B cell (primary cell): ENCODE measurements around the gene CXCL10. TPM values are rescaled to one million over a fixed set of nuclear protein-coding genes. Genes with fewer than 3 reads are reported as not detected.
"Not testable (repeated sequence)": the region's sequence is repeated elsewhere in the genome, so short reads cannot be mapped to it uniquely, and the experiment has no call there.

Experiments
- ATAC-seq: fragments of 200-7000 bp; cut with Tn5 transposase; one replicate; pipeline ENCODE4 v1.10.0; 2021; ENCODE audit warnings: low read depth, mild to moderate bottlenecking, moderate number of reproducible peaks, moderate library complexity
- CTCF ChIA-PET: fragments of 350-600 bp; sonication (Branson Sonifier 250); formaldehyde crosslinking; loops from one replicate; lab custom pipeline; 2021; ENCODE audit warnings: antibody characterized with exemption, inconsistent platforms; lab: Charles Lee
- POLR2A ChIA-PET: fragments of 350-600 bp; sonication (Branson Sonifier 250); formaldehyde crosslinking; loops from one replicate; lab custom pipeline; 2021; ENCODE audit warnings: antibody characterized with exemption; lab: Charles Lee
- DNase-seq: peaks from one replicate; pipeline ENCODE4 v3.0.0; 2013
- H2AFZ ChIP-seq: 2 replicates; pipeline ENCODE4 v1.6.1; 2012; ENCODE audit warnings: mild to moderate bottlenecking, low read depth, low read length; ENCODE audit not compliant: insufficient read depth, poor library complexity, severe bottlenecking
- H3K27ac ChIP-seq, 2 donors: 1 replicate in 1 of 2; 2 replicates in 1 of 2; pipeline ENCODE4 v1.5.1; 2012 to 2013; ENCODE audit warnings: low read length in 2 of 2, mild to moderate bottlenecking in 2 of 2, moderate library complexity in 1 of 2
- H3K27me3 ChIP-seq, 4 experiments: fragments of 200-600 bp in 1 of 4; sonication (generic) in 1 of 4; replicated peaks in 1 of 4; 1 replicate in 2 of 4; 2 replicates in 2 of 4; pipeline versions ENCODE4 v1.6.1 to v1.7.0; 2013 to 2016; ENCODE audit warnings: low read length in 3 of 4, mild to moderate bottlenecking in 2 of 4, mixed read lengths in 1 of 4, moderate library complexity in 1 of 4; ENCODE audit not compliant: insufficient read depth in 4 of 4, control insufficient read depth in 3 of 4; ENCODE audit errors: control extremely low read depth in 1 of 4
- H3K36me3 ChIP-seq, 2 experiments: replicated peaks in 1 of 2; 1 replicate in 1 of 2; 2 replicates in 1 of 2; pipeline versions ENCODE4 v1.6.1 to v1.7.1; 2013; ENCODE audit warnings: low read length in 1 of 2; ENCODE audit not compliant: insufficient read depth in 2 of 2, control insufficient read depth in 1 of 2; ENCODE audit errors: control extremely low read depth in 1 of 2, extremely low read depth in 1 of 2
- H3K4me1 ChIP-seq, 2 donors: fragments of 200-600 bp in 1 of 2; sonication (generic) in 1 of 2; 1 replicate in 1 of 2; 2 replicates in 1 of 2; pipeline versions ENCODE4 v1.5.1 to v1.6.1; 2013 to 2017; ENCODE audit warnings: low read length in 2 of 2; ENCODE audit not compliant: control insufficient read depth in 2 of 2, insufficient read depth in 2 of 2
- H3K4me2 ChIP-seq: replicated peaks from 2 replicates; pipeline ENCODE3; 2012; ENCODE audit warnings: mild to moderate bottlenecking, low read depth, low read length; ENCODE audit not compliant: poor library complexity, severe bottlenecking
- H3K4me3 ChIP-seq, 5 experiments: fragments of 200-600 bp in 1 of 5; sonication (generic) in 1 of 5; 1 replicate in 3 of 5; 2 replicates in 2 of 5; pipeline versions ENCODE4 v1.5.1 to v1.7.0; 2011 to 2016; ENCODE audit warnings: low read length in 4 of 5, mild to moderate bottlenecking in 4 of 5, low read depth in 2 of 5, control low read depth in 1 of 5, moderate library complexity in 1 of 5; ENCODE audit not compliant: insufficient read depth in 1 of 5; ENCODE audit errors: control extremely low read depth in 1 of 5, extremely low read depth in 1 of 5
- H3K79me2 ChIP-seq: fragments of 200-600 bp; sonication (generic); one replicate; pipeline ENCODE4 v1.6.0; 2016; ENCODE audit warnings: low read length; ENCODE audit not compliant: control insufficient read depth, insufficient read depth
- H3K9ac ChIP-seq: fragments of 200-600 bp; sonication (generic); 2 replicates; pipeline ENCODE4 v1.6.1; 2017; ENCODE audit warnings: mild to moderate bottlenecking, low read length, moderate library complexity
- H3K9me3 ChIP-seq, 3 donors: one replicate each; pipeline versions ENCODE4 v1.6.1 to v1.7.1; 2013; ENCODE audit warnings: low read length in 2 of 3; ENCODE audit not compliant: control insufficient read depth in 2 of 3, insufficient read depth in 1 of 3; ENCODE audit errors: control extremely low read depth in 1 of 3
- H4K20me1 ChIP-seq: 2 replicates; pipeline ENCODE4 v1.6.0; 2012; ENCODE audit warnings: mild to moderate bottlenecking, low read length; ENCODE audit not compliant: insufficient read depth, control insufficient read depth, poor library complexity, severe bottlenecking
- H3K27ac Mint-ChIP-seq: one replicate; pipeline ENCODE4 v1.8.0; 2021; ENCODE audit warnings: mixed read lengths
- H3K27me3 Mint-ChIP-seq: one replicate; pipeline ENCODE4 v1.8.0; 2021; ENCODE audit warnings: mixed read lengths
- H3K4me1 Mint-ChIP-seq: one replicate; pipeline ENCODE4 v1.8.0; 2021; ENCODE audit warnings: mixed read lengths
- H3K4me3 Mint-ChIP-seq: one replicate; pipeline ENCODE4 v1.8.0; 2021; ENCODE audit warnings: mixed read lengths
- H3K9me3 Mint-ChIP-seq: one replicate; pipeline ENCODE4 v1.8.0; 2022; ENCODE audit warnings: mixed read lengths; ENCODE audit not compliant: insufficient read depth
- EZH2 ChIP-seq: IDR thresholded peaks from 2 replicates; pipeline ENCODE4 v1.6.1; 2012; ENCODE audit warnings: borderline replicate concordance, low read depth, mild to moderate bottlenecking, moderate library complexity, low read length; ENCODE audit not compliant: insufficient read depth, poor library complexity, severe bottlenecking
- WGBS: methylation state at CpG from one replicate; pipeline ENCODE4 v1.1.5; 2013; ENCODE audit warnings: missing lambda C conversion rate; ENCODE audit not compliant: insufficient coverage; 5-methylcytosine and 5-hydroxymethylcytosine counted together
- intact Hi-C: fragments of 100-400 bp; cut with micrococcal nuclease; formaldehyde crosslinking; loops from one replicate; pipeline ENCODE4 v1.10.0; 2022
- polyA plus RNA-seq: library from polyadenylated mRNA; depleted of rRNA; stranded (reverse); fragments of >200 nt; gene quantifications from 2 replicates; pipeline ENCODE4 v1.2.3, GENCODE V29; 2012
- total RNA-seq, 2 donors: library from RNA; stranded (reverse); fragments of 120-200 nt in 1 of 2; gene quantifications; 1 replicate in 1 of 2; 2 replicates in 1 of 2; pipeline versions ENCODE4 v1.2.3 to v1.2.4, GENCODE V29; 2013 to 2022
- TF ChIP-seq, protein P1 (sequence below): fragments of 200-600 bp; IDR thresholded peaks from one replicate; pipeline ENCODE4 v1.8.0; 2022; ENCODE audit warnings: antibody characterized with exemption, mild to moderate bottlenecking

Gene CXCL10
- total and polyA plus RNA-seq, 2 donors (not counting 1 experiment from before 2014, with no cell fraction given), result 0.07 TPM; not detected in 1

DNA sequence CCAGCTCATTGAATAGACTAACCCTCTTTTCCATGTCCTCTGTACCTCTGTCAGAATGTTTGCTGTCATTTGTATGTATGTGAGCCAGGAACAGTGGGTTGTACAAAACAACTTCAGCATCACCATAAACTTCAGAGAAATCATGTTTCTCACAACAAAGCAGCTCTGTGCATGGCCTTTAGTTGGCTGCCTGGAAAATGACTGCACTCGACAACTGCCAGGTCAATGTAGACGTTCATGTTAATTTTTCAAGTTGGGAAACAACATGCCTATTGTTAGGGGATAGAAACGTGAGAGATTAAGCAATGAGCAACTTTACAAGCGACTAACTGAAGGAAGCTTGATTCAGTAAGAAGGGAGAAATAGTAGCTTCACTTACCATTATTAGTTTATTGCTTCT, 30.4 kb upstream of the CXCL10 start:
- Mint-ChIP-seq H3K9me3 (no peaks in the 10 kb centered on the region), H3K4me3 (no peak overlapping the region), H3K4me1 (peaks cover 14% of the 10 kb centered on the region), H3K27ac (no peak overlapping the region), H3K27me3 (no peaks in the 10 kb centered on the region)
- Histone ChIP-seq H4K20me1 (no peaks in the 10 kb centered on the region), H3K36me3 (no peaks in the 10 kb centered on the region), H3K9me3 (no peaks in the 10 kb centered on the region), H3K4me3 (no peak overlapping the region), H3K4me1 (peaks cover 14 to 17% of the 10 kb centered on the region in 2 donors), H3K79me2 (no peaks in the 10 kb centered on the region), H2AFZ (no peak overlapping the region), H3K27me3 (no peaks in the 10 kb centered on the region), H3K9ac (no peak overlapping the region), H3K27ac (no peak overlapping the region), H3K4me2 (no peak overlapping the region)
- 100% methylated on average over 1 of the region's 4 CpGs for WGBS
- DNase-seq, result no peak
- intact Hi-C loops, result no loop called here
- no peak for ATAC-seq
- no peak for TF ChIP-seq EZH2
- TF ChIP-seq, protein P1, sequence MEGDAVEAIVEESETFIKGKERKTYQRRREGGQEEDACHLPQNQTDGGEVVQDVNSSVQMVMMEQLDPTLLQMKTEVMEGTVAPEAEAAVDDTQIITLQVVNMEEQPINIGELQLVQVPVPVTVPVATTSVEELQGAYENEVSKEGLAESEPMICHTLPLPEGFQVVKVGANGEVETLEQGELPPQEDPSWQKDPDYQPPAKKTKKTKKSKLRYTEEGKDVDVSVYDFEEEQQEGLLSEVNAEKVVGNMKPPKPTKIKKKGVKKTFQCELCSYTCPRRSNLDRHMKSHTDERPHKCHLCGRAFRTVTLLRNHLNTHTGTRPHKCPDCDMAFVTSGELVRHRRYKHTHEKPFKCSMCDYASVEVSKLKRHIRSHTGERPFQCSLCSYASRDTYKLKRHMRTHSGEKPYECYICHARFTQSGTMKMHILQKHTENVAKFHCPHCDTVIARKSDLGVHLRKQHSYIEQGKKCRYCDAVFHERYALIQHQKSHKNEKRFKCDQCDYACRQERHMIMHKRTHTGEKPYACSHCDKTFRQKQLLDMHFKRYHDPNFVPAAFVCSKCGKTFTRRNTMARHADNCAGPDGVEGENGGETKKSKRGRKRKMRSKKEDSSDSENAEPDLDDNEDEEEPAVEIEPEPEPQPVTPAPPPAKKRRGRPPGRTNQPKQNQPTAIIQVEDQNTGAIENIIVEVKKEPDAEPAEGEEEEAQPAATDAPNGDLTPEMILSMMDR, result no peak
- ChIA-PET POLR2A (no interaction called here), CTCF (interaction anchor here (0.7 to 4.6 kb wide), 8 partner anchors 8 to 413 kb away, joined by 3 to 31 read pairs (median 4); partner anchors contain the start of gene SDAD1)

DNA sequence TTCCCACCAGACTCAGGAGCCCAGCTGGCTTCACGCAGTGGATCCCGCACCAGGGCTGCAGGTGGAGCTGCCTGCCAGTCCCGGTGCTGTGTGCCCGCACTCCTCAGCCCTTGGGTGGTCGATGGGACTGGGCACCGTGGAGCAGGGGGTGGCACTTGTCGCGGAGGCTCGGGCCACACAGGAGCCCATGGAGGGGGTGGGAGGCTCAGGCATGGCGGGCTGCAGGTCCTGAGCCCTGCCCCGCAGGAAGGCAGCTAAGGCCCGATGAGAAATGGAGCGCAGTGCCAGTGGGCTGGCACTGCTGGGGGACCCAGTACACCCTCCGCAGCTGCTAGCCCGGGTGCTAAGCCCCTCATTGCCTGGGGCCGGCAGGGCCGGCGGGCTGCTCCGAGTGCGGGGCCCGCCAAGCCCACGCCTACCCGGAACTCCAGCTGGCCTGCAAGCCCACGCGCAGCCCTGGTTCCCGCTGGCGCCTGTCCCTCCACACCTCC, 27.3 kb upstream of the CXCL10 start:
- CTCF ChIA-PET, result interaction anchor here (0.5 to 0.6 kb wide), 2 partner anchors 18 to 149 kb away, joined by 3 to 4 read pairs; no protein-coding TSS in a partner anchor
- intact Hi-C loops, H3K27me3 Mint-ChIP-seq: not testable (repeated sequence)

DNA sequence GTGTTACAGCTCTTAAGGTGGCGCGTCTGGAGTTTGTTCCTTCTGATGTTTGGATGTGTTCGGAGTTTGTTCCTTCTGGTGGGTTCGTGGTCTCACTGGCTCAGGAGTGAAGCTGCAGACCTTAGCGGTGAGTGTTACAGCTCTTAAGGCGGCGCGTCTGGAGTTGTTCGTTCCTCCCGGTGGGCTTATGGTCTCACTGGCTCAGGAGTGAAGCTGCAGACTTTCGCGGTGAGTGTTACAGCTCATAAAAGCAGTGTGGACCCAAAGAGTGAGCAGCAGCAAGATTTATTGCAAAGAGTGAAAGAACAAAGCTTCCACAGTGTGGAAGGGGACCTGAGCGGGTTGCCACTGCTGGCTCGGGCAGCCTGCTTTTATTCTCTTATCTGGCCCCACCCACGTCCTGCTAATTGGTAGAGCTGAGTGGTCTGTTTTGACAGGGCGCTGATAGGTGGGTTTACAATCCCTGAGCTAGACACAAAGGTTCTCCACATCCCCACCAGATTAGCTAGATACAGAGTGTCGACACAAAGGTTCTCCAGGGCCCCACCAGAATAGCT, 26.6 kb upstream of the CXCL10 start:
- H3K9me3 Mint-ChIP-seq, H3K9me3 ChIP-seq, H3K27me3 Mint-ChIP-seq, CTCF ChIA-PET, DNase-seq, H3K27me3 ChIP-seq, H3K4me1 Mint-ChIP-seq, H3K27ac ChIP-seq, H4K20me1 ChIP-seq, H3K4me2 ChIP-seq, H3K4me3 Mint-ChIP-seq, intact Hi-C loops, H3K4me1 ChIP-seq, H3K9ac ChIP-seq, H2AFZ ChIP-seq, H3K79me2 ChIP-seq, POLR2A ChIA-PET, H3K27ac Mint-ChIP-seq, H3K4me3 ChIP-seq, H3K36me3 ChIP-seq, ATAC-seq: not testable (repeated sequence)
- 99% methylated on average over 10 of the region's 17 CpGs for WGBS

More for the DNA sequence above, 27.3 kb upstream of the CXCL10 start:
- H3K4me3 Mint-ChIP-seq, H4K20me1 ChIP-seq, H2AFZ ChIP-seq, H3K9me3 ChIP-seq, DNase-seq, H3K27ac Mint-ChIP-seq, H3K9ac ChIP-seq, H3K27ac ChIP-seq, POLR2A ChIA-PET, H3K9me3 Mint-ChIP-seq, H3K4me2 ChIP-seq, ATAC-seq, H3K36me3 ChIP-seq, H3K79me2 ChIP-seq, H3K4me1 Mint-ChIP-seq, H3K27me3 ChIP-seq, H3K4me3 ChIP-seq: not testable (repeated sequence)
- peaks cover 12% of the 10 kb centered on the region in 2 donors for H3K4me1 ChIP-seq
- 93% methylated on average over 23 of the region's 27 CpGs for WGBS
